ENCODE data around the gene PPP3R1.

Gene PPP3R1, protein sequence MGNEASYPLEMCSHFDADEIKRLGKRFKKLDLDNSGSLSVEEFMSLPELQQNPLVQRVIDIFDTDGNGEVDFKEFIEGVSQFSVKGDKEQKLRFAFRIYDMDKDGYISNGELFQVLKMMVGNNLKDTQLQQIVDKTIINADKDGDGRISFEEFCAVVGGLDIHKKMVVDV

DNA sequence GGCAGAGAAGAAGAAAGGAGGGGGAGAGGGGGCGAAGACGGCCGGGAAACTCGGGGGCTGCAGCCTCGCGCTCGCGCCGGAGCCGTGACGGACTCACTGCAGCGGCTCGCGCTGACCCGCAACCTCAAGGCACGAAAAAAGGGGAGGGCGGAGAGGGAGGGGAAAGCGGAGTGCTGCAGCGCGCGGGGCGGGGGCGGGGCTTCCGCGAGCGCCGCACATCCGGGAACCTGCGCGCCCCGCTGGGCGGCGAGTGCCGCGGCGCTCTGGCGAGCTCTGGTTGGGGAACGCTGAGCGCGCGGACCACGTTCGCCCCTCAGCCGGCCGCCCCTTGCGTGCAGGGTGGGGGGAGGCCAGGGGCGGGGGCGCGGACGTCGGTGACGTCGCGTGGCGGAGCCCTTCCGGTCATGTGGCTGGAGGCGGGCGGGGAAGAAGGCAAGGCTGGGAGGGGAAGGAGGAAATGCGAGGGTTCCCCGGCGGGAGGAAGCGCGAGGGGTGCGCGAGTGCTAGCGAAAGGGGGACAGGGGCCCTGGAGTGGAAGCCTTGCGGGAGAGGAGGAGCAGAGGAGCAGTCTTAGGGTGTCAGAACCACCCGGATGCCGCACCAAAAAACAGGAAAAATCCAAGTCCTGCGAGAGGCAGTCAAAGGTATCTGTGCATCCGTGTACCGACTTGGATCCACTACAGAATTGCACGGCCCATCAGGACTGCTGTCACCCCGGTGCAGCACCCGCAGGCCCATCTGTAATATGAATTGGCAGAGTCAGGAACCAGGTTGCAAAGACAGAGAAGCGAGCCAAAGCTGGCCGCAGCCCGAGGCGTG, at the start of gene PPP3R1:
PPP3R1 (minus strand) TSS at position 133 of the 819 bp plus-strand sequence. CDS start 405 bp downstream, outside the sequence.
- DNase-seq (ENCODE audit: insufficient read length, low spot score), result peak; percentile 88
- peak; percentile 96 for FAIRE-seq

- DNase-seq (ENCODE audit: insufficient read length, low spot score) (no peak), FAIRE-seq (no peak)
These were observed 43.2 kb upstream of the PPP3R1 start for GRCh38 chr2:68295516-68295915.

- FAIRE-seq, result no peak
- DNase-seq (ENCODE audit: insufficient read length, low spot score), result no peak
These were observed 42.6 kb upstream of the PPP3R1 start for GRCh38 chr2:68294913-68295312.

GRCh38 chr2:68294187-68294586, 41.9 kb upstream of the PPP3R1 start:
- no peak for DNase-seq (ENCODE audit: insufficient read length, low spot score)
- FAIRE-seq, result no peak

DNA sequence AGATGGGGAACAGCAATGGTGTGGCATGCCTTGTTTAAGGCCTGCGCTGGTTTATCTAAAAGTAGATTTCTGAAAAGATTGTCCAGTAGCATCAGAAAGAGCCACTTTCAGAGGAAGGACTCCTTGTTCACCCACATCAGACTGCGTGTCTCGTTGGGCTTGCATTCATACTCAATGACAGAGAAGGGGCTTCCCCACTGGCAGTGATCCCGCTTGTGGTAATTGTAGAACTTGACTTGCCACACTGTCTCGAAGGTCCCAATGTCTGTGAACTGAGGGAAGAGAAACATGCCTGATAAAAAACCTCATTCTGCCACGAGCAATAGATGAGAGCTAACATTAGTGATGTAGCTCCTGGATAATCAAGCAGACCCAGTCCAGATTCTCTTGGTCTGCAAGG, 41.4 kb upstream of the PPP3R1 start:
- FAIRE-seq (no peak), DNase-seq (ENCODE audit: insufficient read length, low spot score) (no peak)

DNA sequence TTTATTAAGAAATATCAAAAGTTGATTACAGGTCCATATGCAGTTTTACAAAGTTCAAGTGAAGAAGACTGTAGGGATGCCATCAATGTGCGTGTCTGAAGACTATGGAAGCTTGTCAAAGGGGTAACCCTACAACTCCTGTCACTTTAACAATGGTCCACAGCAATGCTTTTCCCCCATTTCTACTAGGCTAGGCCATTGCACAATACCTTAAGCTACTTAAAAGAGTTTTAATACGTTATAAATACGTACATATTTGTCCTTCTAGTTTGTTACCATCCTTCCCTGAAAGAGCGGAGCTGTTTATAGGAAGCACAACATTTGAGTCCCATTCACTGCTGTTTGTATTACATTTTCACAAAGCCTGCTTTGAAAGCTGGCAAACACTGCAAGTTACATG, 40.7 kb upstream of the PPP3R1 start:
- FAIRE-seq, result no peak
- no peak for DNase-seq (ENCODE audit: insufficient read length, low spot score)

- FAIRE-seq (no peak), DNase-seq (ENCODE audit: insufficient read length, low spot score) (peak; percentile 28)
These were observed 39.9 kb upstream of the PPP3R1 start for GRCh38 chr2:68292108-68292710.

GRCh38 chr2:68291314-68291713, 39.0 kb upstream of the PPP3R1 start:
- no peak for DNase-seq (ENCODE audit: insufficient read length, low spot score)
- no peak for FAIRE-seq

DNA sequence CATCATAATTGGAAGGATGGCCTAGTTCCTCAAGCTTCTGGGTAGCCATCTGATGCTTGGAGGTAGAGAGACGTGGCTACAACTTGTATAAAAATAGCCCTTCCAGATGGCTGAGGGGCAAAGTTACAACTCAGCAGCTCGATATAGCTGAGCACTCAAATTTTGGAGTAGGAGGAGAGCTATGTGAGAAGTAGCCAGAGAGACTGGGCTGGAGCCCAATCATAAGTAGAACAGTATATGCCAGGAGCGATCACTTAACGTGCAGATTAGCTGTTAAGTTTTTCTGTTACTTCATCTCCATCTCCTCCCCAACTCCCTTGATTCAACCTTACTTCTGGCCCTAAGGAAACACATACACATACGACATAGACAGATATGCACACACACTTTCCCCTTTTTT, 38.6 kb upstream of the PPP3R1 start:
- FAIRE-seq, result no peak
- no peak for DNase-seq (ENCODE audit: insufficient read length, low spot score)

DNA sequence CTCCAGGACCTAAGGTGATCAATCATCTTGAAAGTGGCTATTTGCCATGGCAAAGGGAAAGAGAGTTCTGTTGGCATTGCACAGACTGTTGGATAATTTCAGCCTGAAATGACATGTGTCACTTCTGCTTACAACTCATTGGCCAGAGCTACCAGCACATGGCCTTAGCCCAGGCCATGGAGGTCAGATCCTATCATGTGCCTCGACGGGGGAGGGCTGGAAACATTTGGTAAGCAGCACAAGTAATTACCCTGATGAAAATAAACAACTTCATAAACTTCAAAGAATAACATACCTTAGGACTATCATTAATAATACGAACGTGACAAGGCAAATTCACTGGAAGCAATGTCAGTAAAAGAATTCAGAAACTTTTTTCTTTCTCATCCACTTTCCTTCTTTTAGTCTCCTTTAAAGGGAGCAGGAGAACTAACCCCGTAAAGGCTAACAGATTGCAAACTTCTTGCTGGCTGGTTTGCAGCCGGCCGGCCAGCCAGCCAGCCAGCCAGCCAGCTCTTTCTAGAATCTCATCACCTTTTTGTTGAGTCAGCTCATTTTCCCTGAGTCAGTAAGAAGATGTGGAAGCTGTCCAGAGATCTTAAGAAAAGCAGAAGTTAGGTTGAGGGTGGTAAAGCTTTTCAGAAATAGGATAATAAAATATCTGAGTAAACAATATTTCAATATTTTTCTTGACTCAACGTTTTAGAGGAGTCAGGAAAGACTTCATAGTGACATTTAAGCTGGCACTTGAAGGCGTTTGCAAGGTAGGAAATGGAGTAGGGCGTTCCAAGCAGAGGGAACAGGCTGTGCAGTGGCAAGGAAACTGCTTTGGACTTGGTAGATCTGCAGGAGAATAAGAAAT, 35.5 kb upstream of the PPP3R1 start:
- FAIRE-seq, result no peak
- no peak for DNase-seq (ENCODE audit: insufficient read length, low spot score)

GRCh38 chr2:68284896-68285295, 32.6 kb upstream of the PPP3R1 start:
- DNase-seq (ENCODE audit: insufficient read length, low spot score), result no peak
- no peak for FAIRE-seq

DNA sequence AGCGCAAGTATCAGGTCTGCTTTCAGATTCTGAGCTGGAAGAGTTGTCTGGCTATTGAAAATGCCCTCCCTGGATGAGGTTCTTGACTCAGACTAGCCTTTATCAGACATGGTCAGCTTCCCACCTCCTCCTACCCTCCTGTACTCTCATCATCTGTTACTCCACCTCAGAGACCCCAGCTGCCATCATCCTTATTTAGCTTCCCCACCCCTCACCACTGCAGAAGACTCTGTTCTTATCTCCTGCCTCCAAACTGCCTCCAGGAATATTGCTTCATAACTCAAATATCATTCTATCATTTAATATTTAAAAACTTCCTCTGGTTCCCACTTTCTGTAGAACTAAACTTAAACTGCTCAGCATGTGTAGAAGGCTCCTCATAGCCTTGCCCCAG, 31.1 kb upstream of the PPP3R1 start:
- DNase-seq (ENCODE audit: insufficient read length, low spot score) (no peak), FAIRE-seq (no peak)

DNA sequence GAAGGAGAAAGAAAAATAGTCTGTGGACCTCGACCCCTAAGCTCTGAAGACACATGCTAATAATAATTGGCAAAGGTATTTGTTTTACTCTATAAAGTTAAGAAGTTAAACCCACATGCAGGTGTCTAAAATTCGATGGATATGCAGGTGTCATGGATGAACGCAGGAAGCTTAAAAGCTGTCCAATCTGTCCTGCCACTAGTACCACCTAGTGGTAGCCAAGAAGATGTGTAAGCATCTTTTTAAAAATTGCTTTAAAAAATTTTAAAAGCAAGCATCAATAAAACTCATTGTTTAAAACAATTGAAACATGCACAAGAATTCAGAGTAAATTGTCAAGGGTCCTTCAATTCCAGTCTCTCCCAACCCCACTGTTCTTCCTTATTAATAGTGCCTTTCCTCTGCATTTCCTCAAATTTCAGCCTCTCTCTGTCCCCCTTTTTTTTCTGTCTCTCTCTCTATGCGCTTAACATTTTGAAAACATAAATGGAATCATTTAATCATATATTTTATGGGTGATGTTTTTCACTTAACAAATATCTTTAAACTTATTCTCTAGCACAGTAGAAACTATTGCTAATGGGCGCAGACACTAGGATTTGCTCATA, 30.6 kb upstream of the PPP3R1 start:
- FAIRE-seq, result no peak
- DNase-seq (ENCODE audit: insufficient read length, low spot score), result peak; percentile 63

DNA sequence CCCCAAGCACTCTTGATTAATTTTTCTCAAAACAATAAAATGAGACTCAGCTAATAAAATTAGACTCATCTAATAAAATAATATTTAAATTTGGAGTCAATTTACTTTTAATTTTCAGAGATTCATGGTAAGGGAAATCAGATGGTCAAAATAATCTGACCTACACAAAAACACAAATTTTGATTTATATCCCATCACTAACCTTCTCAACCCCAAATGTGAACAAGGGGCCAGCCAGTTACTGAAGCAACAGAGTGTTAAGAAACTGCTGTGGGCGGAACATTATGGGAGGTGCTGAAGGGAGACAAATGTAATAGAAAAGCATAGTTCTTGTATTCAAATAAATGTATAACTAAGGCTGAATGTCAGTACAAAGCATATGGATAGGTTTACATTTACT, 28.5 kb upstream of the PPP3R1 start:
- no peak for FAIRE-seq
- no peak for DNase-seq (ENCODE audit: insufficient read length, low spot score)

- FAIRE-seq, result no peak
- DNase-seq (ENCODE audit: insufficient read length, low spot score), result no peak
These were observed 28.0 kb upstream of the PPP3R1 start for GRCh38 chr2:68280348-68280747.

DNA sequence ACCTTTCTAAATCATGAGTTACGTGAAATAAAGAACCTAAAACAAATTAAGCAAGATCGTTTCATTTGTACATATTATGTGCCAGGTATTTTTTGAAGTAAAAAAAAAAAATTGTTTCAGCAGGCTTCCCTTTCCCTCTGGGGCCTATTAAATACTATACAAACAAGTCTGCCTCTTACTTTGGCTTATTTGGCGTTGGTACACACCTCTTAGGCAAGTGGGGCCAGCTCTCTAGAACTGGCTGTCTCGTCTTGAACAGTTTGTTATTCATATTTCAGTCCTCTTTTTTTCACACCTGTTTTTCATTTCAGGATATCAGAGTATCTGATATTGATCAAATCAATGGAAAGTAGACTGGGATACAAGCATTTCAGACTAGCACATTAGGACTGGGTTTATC, 27.4 kb upstream of the PPP3R1 start:
- DNase-seq (ENCODE audit: insufficient read length, low spot score), result no peak
- FAIRE-seq, result no peak

- DNase-seq (ENCODE audit: insufficient read length, low spot score) (no peak), FAIRE-seq (no peak)
These were observed 25.8 kb upstream of the PPP3R1 start for GRCh38 chr2:68278169-68278568.

GRCh38 chr2:68274022-68274421, 21.7 kb upstream of the PPP3R1 start:
- FAIRE-seq (no peak), DNase-seq (ENCODE audit: insufficient read length, low spot score) (no peak)

DNA sequence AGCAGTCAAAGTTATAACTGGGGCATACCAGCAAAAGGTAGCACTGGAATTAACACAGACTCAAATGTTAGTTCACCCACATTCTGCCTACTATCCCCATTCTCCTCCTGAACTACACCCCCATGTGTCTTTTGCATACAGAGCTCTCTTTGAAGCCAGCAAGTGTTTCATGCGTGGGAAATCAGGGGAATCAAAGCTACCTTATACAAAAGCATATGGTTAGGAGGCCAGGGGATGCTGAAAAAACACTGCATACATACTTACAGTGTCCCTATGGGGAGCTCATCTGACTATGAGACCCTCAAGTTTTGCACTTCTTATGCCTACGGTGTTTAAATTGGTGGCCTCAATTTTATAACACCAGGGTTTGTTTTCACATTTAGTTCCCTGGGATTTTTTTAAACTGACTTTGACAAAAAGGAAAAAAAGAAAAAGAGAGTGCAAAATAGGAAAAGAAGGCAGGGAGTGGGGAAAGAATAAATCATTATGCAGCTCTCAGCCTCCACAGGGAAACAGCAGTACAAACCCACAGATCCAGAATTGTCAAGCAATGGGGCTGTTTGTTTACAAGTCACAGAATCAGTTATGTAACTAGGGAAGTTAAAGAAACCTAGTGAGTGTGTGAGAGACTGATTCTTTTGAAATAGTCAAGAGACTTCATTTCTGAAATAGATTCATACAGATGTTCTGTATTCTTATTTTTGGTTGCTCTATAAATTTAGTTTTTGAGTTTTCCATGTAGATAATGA, 20.1 kb upstream of the PPP3R1 start:
- DNase-seq (ENCODE audit: insufficient read length, low spot score), result no peak
- no peak for FAIRE-seq

- FAIRE-seq (no peak), DNase-seq (ENCODE audit: insufficient read length, low spot score) (no peak)
These were observed 14.3 kb upstream of the PPP3R1 start for GRCh38 chr2:68266655-68267054.

Measured in HTR-8/SVneo (cell line).